Measurements from ENCODE around the gene KCNIP4. TPM values are rescaled to one million over a fixed set of nuclear protein-coding genes. Genes with fewer than 3 reads are reported as not detected.

The KCNIP4 gene
- total RNA-seq, 1 donor from 2014 or later = 0.59 TPM

DNA sequence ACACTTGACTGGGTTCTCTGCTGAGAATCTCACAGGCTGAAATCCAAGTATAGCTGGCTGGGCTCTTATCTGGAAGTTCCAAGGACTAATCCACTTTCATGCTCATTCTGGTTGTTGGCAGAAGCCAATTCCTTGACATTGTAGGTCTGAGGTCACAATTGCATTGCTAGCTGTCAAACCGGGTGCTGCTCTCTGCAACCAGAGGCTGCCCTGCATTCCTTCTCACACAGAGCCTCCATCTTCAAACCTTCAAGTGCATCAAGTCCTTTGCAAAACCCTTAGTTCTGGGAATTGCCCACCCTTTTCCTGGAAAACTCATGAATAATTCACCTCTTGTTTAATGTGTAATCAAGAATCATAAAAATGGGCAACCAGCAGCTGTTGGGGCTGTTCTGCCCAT, 404.2 kb downstream of the KCNIP4 start:
- no peak for DNase-seq (ENCODE audit: low read depth)
- no peaks in the 10 kb centered on the region for H3K79me2 ChIP-seq (ENCODE audit: insufficient read depth, low read length)

GRCh38 chr4:21543514-21543913, 405.1 kb downstream of the KCNIP4 start:
- no peak for FAIRE-seq
- Histone ChIP-seq H2AFZ (ENCODE audit: low read depth, low read length) (no peak overlapping the region), H3K9me3 (ENCODE audit: insufficient read depth, low read depth, low read length) (peaks cover 3% of the 10 kb centered on the region), H3K27ac (ENCODE audit: low read depth, low read length) (no peak overlapping the region), H3K4me1 (ENCODE audit: insufficient read depth, low read length) (no peaks in the 10 kb centered on the region), H3K9ac (ENCODE audit: low read length) (no peak overlapping the region), H3K27me3 (ENCODE audit: insufficient read depth, low read length) (no peaks in the 10 kb centered on the region), H3K4me3 (ENCODE audit: insufficient read depth, low read depth, low read length) (no peak overlapping the region), H3K4me2 (ENCODE audit: low read length) (no peak overlapping the region), H4K20me1 (ENCODE audit: insufficient read depth, low read length) (no peaks in the 10 kb centered on the region), H3K79me2 (ENCODE audit: insufficient read depth, low read length) (no peaks in the 10 kb centered on the region), H3K36me3 (ENCODE audit: insufficient read depth, low read length) (no peaks in the 10 kb centered on the region)
- no peak for DNase-seq (ENCODE audit: low read depth)
- no peaks in the 10 kb centered on the region for H3K4me1 Mint-ChIP-seq (ENCODE audit: low read depth, unreplicated experiment)
- no peak overlapping the region for H3K27ac Mint-ChIP-seq (ENCODE audit: unreplicated experiment)
- no peaks in the 10 kb centered on the region for H3K36me3 Mint-ChIP-seq (ENCODE audit: low read depth, unreplicated experiment)
- H3K9me3 Mint-ChIP-seq (ENCODE audit: unreplicated experiment) = no peaks in the 10 kb centered on the region
- H3K4me3 Mint-ChIP-seq (ENCODE audit: unreplicated experiment) = no peak overlapping the region
- H3K27me3 Mint-ChIP-seq (ENCODE audit: low read depth, unreplicated experiment) = peaks cover 2% of the 10 kb centered on the region
- TF ChIP-seq, protein P1, sequence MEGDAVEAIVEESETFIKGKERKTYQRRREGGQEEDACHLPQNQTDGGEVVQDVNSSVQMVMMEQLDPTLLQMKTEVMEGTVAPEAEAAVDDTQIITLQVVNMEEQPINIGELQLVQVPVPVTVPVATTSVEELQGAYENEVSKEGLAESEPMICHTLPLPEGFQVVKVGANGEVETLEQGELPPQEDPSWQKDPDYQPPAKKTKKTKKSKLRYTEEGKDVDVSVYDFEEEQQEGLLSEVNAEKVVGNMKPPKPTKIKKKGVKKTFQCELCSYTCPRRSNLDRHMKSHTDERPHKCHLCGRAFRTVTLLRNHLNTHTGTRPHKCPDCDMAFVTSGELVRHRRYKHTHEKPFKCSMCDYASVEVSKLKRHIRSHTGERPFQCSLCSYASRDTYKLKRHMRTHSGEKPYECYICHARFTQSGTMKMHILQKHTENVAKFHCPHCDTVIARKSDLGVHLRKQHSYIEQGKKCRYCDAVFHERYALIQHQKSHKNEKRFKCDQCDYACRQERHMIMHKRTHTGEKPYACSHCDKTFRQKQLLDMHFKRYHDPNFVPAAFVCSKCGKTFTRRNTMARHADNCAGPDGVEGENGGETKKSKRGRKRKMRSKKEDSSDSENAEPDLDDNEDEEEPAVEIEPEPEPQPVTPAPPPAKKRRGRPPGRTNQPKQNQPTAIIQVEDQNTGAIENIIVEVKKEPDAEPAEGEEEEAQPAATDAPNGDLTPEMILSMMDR (IDR thresholded peaks at IDR 0.05; ENCODE audit: insufficient read depth, low read depth, low read length) = no peak
- no peak for TF ChIP-seq EZH2 (IDR thresholded peaks at IDR 0.05; ENCODE audit: insufficient read depth, low read length)

More for the DNA sequence above, 404.2 kb downstream of the KCNIP4 start:
- no peak overlapping the region for H3K4me3 ChIP-seq (ENCODE audit: insufficient read depth, low read depth, low read length)
- no peaks in the 10 kb centered on the region for H4K20me1 ChIP-seq (ENCODE audit: insufficient read depth, low read length)
- no peak for FAIRE-seq
- peaks cover 3% of the 10 kb centered on the region for H3K9me3 ChIP-seq (ENCODE audit: insufficient read depth, low read depth, low read length)
- no peaks in the 10 kb centered on the region for H3K36me3 ChIP-seq (ENCODE audit: insufficient read depth, low read length)
- no peak overlapping the region for H2AFZ ChIP-seq (ENCODE audit: low read depth, low read length)
- H3K4me1 ChIP-seq (ENCODE audit: insufficient read depth, low read length) = no peaks in the 10 kb centered on the region
- Mint-ChIP-seq H3K27me3 (ENCODE audit: low read depth, unreplicated experiment) (peaks cover 2% of the 10 kb centered on the region), H3K9me3 (ENCODE audit: unreplicated experiment) (no peaks in the 10 kb centered on the region), H3K36me3 (ENCODE audit: low read depth, unreplicated experiment) (no peaks in the 10 kb centered on the region), H3K27ac (ENCODE audit: unreplicated experiment) (no peak overlapping the region), H3K4me3 (ENCODE audit: unreplicated experiment) (no peak overlapping the region), H3K4me1 (ENCODE audit: low read depth, unreplicated experiment) (no peaks in the 10 kb centered on the region)
- H3K4me2 ChIP-seq (ENCODE audit: low read length) = no peak overlapping the region
- H3K9ac ChIP-seq (ENCODE audit: low read length) = no peak overlapping the region
- no peak for TF ChIP-seq EZH2 (IDR thresholded peaks at IDR 0.05; ENCODE audit: insufficient read depth, low read length)
- TF ChIP-seq, protein P1 (IDR thresholded peaks at IDR 0.05; ENCODE audit: insufficient read depth, low read depth, low read length) = no peak
- no peaks in the 10 kb centered on the region for H3K27me3 ChIP-seq (ENCODE audit: insufficient read depth, low read length)
- no peak overlapping the region for H3K27ac ChIP-seq (ENCODE audit: low read depth, low read length)

DNA sequence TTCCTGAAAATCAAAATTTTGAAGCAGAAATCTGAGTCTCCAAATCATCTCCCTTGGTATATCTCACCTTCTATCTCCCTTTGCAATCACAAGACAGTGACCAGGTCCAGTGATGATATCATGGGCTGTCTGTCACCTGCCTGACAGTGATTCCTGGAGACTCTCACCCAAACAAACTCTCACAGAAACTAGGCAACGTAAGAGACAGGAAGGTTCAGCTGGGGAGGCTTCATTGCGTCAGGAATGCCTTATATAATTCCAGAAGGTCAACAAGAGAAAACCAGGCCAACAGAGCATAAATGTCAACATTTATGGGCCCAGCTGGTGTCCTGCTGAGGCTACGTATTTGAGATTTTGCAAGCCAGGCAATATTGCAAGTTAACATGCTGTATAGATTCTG, 412.7 kb downstream of the KCNIP4 start:
- no peaks in the 10 kb centered on the region for H3K4me1 ChIP-seq (ENCODE audit: insufficient read depth, low read length)
- H3K27ac Mint-ChIP-seq (ENCODE audit: unreplicated experiment) = no peak overlapping the region
- no peak for FAIRE-seq
- TF ChIP-seq, protein P1 (IDR thresholded peaks at IDR 0.05; ENCODE audit: insufficient read depth, low read depth, low read length) = no peak
- no peak for TF ChIP-seq EZH2 (IDR thresholded peaks at IDR 0.05; ENCODE audit: insufficient read depth, low read length)
- H3K4me3 ChIP-seq (ENCODE audit: insufficient read depth, low read depth, low read length) = no peak overlapping the region
- no peaks in the 10 kb centered on the region for H3K9me3 Mint-ChIP-seq (ENCODE audit: unreplicated experiment)
- no peaks in the 10 kb centered on the region for H4K20me1 ChIP-seq (ENCODE audit: insufficient read depth, low read length)
- no peak overlapping the region for H2AFZ ChIP-seq (ENCODE audit: low read depth, low read length)
- H3K4me3 Mint-ChIP-seq (ENCODE audit: unreplicated experiment) = no peak overlapping the region
- H3K36me3 ChIP-seq (ENCODE audit: insufficient read depth, low read length) = no peaks in the 10 kb centered on the region
- no peaks in the 10 kb centered on the region for H3K27me3 Mint-ChIP-seq (ENCODE audit: low read depth, unreplicated experiment)
- H3K27ac ChIP-seq (ENCODE audit: low read depth, low read length) = no peak overlapping the region
- no peak overlapping the region for H3K4me2 ChIP-seq (ENCODE audit: low read length)
- H3K9ac ChIP-seq (ENCODE audit: low read length) = no peak overlapping the region
- DNase-seq (ENCODE audit: low read depth) = no peak
- H3K79me2 ChIP-seq (ENCODE audit: insufficient read depth, low read length) = no peaks in the 10 kb centered on the region
- H3K9me3 ChIP-seq (ENCODE audit: insufficient read depth, low read depth, low read length) = no peaks in the 10 kb centered on the region
- H3K36me3 Mint-ChIP-seq (ENCODE audit: low read depth, unreplicated experiment) = no peaks in the 10 kb centered on the region
- no peaks in the 10 kb centered on the region for H3K4me1 Mint-ChIP-seq (ENCODE audit: low read depth, unreplicated experiment)
- no peaks in the 10 kb centered on the region for H3K27me3 ChIP-seq (ENCODE audit: insufficient read depth, low read length)
